NCI-H2196 (cell line): ENCODE data around the gene MLX.
"Not testable (repeated sequence)": the region's sequence is repeated elsewhere in the genome, so short reads cannot be mapped to it uniquely, and the experiment has no call there.

Experiments used
- DNase-seq: peaks from one replicate; lab custom pipeline; 2025; ENCODE audit not compliant: unreplicated experiment; lab: John Stamatoyannopoulos, UW

MLX gene

GRCh38 chr17:42577532-42578281 is 10.8 kb downstream of the MLX start, which contains the start of gene PSMC3IP:
Gene PSMC3IP, minus strand, starts transcription at chr17:42577729. Its CDS starts 43 bp downstream, at chr17:42577686.
- peak; percentile 83 for DNase-seq

DNA sequence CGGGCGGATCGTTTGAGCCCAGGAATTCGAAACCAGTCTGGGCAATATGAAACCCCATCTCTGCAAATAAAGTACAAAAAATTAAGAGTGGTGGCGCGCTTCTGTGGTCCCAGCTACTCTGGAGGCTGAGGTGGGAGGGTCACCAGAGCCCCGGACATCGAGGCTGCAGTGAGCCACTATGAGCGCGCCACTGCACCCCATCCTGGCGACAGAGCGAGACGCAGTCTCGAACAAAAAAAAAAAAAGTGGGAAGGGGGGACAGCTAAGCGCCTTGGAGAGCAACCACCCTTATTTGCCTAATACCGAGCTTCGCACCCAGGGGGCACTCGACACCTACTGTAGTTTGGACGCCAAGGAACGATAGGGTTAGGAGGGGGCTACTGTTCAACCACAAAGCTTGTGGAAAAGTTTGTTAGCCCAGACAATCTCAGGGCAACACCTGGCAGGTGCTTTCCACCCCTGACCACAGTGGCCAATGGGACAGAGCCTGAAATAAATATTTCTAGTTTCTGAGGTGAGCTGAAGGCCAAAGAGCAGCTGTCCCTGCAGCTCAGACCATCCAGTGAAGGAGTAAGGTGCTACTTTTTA is 11.5 kb downstream of the MLX start:
- DNase-seq, result peak; percentile 66

- no peak for DNase-seq
Observed at GRCh38 chr17:42579794-42580551, 13.1 kb downstream of the MLX start.

GRCh38 chr17:42581744-42582270 is 14.9 kb downstream of the MLX start:
- DNase-seq, result no peak

- DNase-seq, result no peak
Observed at GRCh38 chr17:42584880-42585279, 18.0 kb downstream of the MLX start.

GRCh38 chr17:42585353-42585752 is 18.5 kb downstream of the MLX start:
- no peak for DNase-seq

DNA sequence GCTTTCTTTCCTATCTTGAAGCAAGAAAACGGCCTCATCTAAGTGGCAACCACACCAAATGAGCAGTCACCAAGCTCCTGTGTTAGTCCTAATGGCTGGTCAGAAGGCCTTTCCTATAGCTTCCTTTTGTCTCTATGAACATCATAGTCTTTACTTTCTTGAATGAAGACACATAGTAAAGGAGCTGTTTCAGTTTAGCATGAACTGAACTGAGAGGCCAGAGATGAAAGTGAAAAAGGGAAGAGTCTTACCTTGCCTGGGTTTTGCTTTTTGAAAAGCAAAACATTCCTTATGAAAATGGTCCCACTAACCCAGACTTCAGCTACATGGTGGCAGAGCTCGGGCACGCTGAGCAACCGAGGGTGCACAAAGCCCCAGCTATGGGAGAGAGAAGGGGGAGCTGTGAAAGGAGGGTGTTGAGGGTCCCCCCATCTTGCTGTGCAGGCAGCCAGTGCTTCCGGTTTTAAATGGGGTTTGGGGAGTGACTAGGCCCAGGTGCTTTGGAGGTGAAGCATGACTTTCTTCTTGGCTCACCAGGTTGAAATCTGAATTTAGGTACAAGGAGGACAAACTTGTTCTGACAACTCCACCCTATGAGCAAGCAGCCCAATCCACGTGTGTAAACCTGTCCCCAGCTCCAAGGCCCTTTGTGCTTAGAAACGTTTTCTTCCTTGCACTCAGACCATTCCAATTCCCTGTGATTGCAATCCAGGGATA is 19.8 kb downstream of the MLX start:
- no peak for DNase-seq

DNA sequence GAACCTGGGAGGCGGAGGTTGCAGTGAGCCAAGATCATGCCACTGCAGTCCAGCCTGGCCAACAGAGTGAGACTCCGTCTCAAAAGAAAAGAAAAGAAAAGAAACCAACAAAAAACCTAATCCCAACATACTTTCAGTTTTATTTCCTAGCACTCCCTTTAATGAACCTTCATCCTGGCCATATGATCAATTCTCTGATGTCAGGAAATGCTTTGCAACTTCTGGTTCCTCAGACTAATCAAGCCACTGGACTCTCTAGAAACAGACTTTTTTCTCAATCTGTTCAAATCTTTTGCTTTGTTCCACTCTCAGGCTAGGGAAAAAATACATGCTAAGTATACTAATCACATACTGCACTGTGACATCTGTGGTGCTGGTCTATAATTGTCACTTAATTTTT is 24.0 kb downstream of the MLX start:
- no peak for DNase-seq

GRCh38 chr17:42591411-42591810 is 24.5 kb downstream of the MLX start:
- DNase-seq, result no peak

DNA sequence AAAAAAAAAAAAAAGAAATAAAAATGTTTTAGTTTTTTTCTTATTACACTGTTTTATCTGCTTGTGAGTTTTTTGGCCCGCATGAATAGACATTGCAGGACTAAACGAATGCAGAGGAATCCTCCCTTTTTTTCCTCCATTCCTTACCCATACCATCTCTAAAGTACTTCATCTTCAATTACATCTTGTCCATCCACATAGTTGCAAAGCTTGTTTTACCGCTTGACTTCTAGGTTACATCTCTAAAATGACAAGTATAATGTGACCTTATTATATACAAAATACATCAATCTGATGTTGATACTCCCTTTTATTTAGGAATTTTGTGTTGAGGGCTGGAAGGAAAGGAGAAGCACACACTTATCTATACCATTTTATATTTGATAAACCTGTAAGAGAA is 29.5 kb downstream of the MLX start:
- DNase-seq, result no peak

DNA sequence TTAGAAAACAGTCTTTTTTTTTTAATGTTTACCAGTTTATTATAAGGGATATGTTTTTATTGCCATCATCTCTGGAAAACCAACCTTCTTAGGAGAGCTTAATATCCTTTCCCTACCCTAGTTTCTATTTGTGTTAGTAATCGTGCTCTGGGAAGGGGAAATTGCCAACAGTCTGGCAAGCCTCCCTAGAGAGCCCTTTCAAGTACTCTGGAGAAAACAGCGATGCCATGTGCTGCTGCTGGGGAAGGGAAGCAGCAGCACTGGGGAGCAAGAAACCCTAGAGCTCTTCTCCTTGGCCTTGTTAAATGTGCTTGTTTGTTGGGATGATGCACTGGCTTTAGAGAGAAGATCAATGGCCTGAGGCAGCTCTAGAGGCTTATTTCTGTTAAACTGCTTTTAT is 32.0 kb downstream of the MLX start:
- peak; percentile 9 for DNase-seq

DNA sequence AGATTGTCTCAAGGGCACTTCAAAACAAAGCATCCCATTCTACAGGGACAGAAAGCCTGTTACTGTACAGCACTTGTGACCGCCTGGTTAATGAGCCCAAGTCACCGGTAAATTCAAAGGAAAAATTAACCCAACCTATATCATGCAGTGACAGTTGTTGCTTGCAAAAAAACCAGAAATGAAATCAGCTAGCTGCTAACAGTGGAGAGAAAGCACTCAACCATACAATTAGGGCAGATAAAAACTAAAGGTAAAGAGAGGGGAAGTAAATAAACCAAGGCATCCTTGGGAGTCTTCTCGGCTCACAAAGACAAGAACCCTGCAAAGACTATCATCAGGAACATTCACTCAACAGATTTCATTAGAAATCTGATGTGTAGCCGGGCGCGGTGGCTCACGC is 36.4 kb downstream of the MLX start:
- no peak for DNase-seq

DNA sequence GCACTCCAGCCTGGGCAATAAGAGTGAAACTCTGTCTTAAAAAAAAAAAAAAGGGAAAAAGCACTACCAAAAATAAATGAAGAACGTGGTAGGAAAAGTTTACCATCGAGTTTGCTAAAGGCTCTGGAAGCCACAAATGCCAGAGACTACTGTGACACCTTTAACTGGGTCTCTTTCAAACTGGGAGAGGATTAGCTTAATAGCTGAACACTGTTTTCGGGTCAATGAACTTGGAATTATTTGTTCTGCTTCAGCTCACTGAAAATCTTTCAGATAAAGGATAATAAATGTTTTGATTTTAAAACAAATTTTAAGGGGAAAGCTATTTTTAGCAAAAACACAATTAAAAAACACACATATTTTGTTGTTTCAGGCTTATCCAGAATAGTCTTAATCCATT is 40.9 kb downstream of the MLX start:
- DNase-seq, result no peak

GRCh38 chr17:42608305-42609181 is 41.6 kb downstream of the MLX start:
- no peak for DNase-seq

DNA sequence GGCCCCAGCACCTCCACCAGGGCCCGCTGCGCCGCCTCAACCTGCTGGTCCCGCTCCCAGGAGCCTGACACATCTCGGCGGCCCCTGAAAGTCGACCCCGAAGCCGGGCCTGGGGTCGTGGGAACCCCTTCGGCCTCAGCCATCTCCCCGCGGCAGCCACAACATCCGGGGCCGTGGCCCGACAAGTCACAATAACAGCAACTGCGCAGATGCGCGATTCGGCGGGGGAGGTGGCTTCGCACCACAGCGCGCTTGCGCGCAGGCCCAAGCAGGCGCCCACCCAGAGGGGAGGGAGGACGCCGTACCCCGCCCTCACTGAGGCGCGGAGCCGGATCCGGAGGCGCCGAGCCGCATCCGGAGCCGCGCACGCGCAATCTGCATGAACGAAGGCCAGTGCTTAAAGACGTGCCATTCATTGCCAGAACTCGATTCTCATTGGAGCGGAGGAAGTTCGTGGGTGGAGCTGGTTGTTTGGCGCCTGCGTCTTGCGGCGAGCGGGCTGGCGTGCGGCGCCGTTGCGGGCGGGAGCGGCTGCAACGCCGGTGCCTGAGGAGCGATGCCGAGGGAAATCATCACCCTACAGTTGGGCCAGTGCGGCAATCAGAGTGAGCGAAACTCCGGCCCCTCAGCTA is 42.4 kb downstream of the MLX start, which contains the start of the genes RETREG3 and TUBG1:
TSS of gene RETREG3 (minus strand) at position 193 of the 632 bp plus-strand sequence. CDS start at position 143, 50 bp downstream.
TSS of gene TUBG1 (plus strand) at position 502 of the 632 bp plus-strand sequence. CDS start at position 557, 55 bp downstream.
- DNase-seq, result peak; percentile 93

DNA sequence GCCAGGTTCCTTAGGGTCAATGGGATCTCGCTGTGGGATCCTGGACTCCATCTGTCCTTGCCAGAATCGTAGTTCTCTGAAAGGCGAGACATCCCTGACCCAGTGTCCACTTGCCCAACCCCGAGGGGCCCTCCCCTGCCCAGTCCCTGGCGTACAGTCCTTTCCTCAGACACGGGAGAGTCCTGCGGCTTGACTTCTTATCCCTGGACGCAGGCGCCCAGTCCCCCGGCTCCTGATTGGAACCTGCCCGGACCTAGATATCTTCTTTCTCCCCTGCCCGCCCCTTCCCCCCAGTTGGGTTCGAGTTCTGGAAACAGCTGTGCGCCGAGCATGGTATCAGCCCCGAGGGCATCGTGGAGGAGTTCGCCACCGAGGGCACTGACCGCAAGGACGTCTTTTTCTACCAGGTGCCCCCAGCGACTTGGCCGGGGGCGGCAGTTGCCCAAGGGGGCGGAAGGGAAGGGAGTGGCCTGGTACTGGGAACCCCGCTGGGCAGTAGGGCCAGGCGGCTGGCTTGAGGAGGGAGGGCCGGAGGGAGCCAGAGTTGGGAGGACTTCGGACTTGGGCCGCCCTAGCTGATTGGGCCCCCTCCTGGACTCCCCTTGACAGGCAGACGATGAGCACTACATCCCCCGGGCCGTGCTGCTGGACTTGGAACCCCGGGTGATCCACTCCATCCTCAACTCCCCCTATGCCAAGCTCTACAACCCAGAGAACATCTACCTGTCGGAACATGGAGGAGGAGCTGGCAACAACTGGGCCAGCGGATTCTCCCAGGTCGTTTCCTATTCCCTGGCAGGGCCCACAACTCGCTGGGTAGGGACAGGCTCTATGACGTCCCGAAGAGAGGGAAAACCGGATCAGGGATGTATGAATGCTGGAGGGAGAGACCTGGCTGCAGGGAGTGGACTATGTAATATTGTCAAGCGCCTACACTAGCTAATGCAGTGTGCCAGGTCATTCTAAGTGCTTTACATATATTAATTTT is 43.2 kb downstream of the MLX start:
- DNase-seq, result not testable (repeated sequence)

DNA sequence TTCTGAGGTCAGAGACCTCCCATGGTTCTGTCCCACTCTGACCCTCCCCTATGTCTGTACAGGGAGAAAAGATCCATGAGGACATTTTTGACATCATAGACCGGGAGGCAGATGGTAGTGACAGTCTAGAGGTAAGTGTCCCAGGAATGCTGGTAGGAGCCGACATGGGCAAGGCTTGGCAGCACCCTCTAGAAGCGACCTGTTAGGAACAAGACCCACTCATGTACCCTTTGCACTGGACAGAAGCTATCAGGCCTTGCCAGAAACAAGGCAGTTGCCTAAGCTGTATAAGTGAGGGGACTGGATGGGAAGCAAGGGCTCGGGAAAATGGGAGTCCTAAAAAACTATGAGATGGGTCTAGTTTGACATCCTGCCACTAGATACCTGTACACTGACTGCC is 45.1 kb downstream of the MLX start:
- no peak for DNase-seq

DNA sequence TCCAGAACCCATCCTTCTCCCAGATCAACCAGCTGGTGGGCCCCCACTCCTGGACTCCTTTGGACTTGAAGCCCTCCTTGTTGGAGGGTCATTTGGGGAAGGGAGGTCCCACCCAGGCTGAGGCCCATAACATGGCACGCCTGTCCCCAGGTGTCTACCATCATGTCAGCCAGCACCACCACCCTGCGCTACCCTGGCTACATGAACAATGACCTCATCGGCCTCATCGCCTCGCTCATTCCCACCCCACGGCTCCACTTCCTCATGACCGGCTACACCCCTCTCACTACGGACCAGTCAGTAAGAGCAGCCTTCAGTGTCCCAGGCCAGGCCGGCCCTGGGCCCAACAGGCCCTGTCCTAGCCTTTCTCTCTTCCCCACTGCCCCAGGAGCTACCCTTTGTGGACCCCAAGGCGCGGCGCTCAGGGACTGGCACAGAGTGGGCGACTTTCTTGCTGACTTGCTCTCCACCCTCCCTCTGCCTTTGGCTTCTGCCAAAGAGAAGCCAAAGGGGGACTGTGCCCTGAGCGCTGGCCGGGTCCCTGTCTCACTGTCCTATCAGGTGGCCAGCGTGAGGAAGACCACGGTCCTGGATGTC is 46.9 kb downstream of the MLX start:
- no peak for DNase-seq
